WTC11 (cell line): ENCODE results near the gene KCNQ2. TPM values are rescaled to one million over a fixed set of nuclear protein-coding genes. Genes with fewer than 3 reads are reported as not detected.

Source experiments
- ATAC-seq: fragments of 200-7000 bp; cut with Tn5 transposase; 2 replicates; pipeline ENCODE4 v1.10.0; 2021; ENCODE audit warnings: mild to moderate bottlenecking, moderate library complexity
- CTCF ChIA-PET: fragments of 300-600 bp; sonication (Branson Sonifier 250); formaldehyde crosslinking; loops from one replicate; lab custom pipeline; 2021; ENCODE audit warnings: antibody characterized with exemption; lab: Charles Lee
- POLR2A ChIA-PET: fragments of 350-600 bp; sonication (Branson Sonifier 250); formaldehyde crosslinking; loops from one replicate; lab custom pipeline; 2021; ENCODE audit warnings: antibody characterized with exemption; lab: Charles Lee
- DNase-seq: peaks from one replicate; pipeline ENCODE4 v3.0.0; 2021; ENCODE audit warnings: low spot score
- H3K27ac Mint-ChIP-seq: 2 replicates; pipeline ENCODE4 v1.8.0; 2021; ENCODE audit warnings: mixed read lengths
- H3K27me3 Mint-ChIP-seq: 2 replicates; pipeline ENCODE4 v1.8.0; 2021; ENCODE audit warnings: low read depth, mild to moderate bottlenecking, moderate library complexity, mixed read lengths
- H3K36me3 Mint-ChIP-seq: 2 replicates; pipeline ENCODE4 v1.8.0; 2021; ENCODE audit warnings: mixed read lengths
- H3K4me1 Mint-ChIP-seq: 2 replicates; pipeline ENCODE4 v1.8.0; 2022; ENCODE audit warnings: mixed read lengths
- H3K4me3 Mint-ChIP-seq: 2 replicates; pipeline ENCODE4 v1.8.0; 2021; ENCODE audit warnings: mild to moderate bottlenecking, moderate library complexity, mixed read lengths
- H3K9me3 Mint-ChIP-seq: 2 replicates; pipeline ENCODE4 v1.8.0; 2021; ENCODE audit warnings: mixed read lengths
- CBFB ChIP-seq: sonication (generic); formaldehyde crosslinking; IDR thresholded peaks from 2 replicates; pipeline ENCODE4 v1.8.1; 2022; ENCODE audit warnings: mild to moderate bottlenecking, low read depth, missing genetic modification reagents
- ERG ChIP-seq: fragments of 250-450 bp; sonication (Bioruptor Pico); IDR thresholded peaks from 2 replicates; pipeline ENCODE4 v1.8.0; 2021; ENCODE audit warnings: mild to moderate bottlenecking
- GTF2I ChIP-seq: fragments of 250-450 bp; sonication (Bioruptor Pico); conservative IDR thresholded peaks from 2 replicates; pipeline ENCODE4 v1.4.0; 2021; ENCODE audit warnings: mild to moderate bottlenecking
- HMGXB4 ChIP-seq: sonication (generic); formaldehyde crosslinking; IDR thresholded peaks from 2 replicates; pipeline ENCODE4 v1.8.1; 2023; ENCODE audit warnings: mild to moderate bottlenecking, moderate library complexity, missing genetic modification reagents
- JAZF1 ChIP-seq: fragments of 250-450 bp; sonication (Bioruptor Pico); IDR thresholded peaks from 2 replicates; pipeline ENCODE4 v1.9.0; 2021; ENCODE audit warnings: moderate library complexity, mild to moderate bottlenecking, inconsistent platforms
- MLX ChIP-seq: sonication (generic); formaldehyde crosslinking; IDR thresholded peaks from 2 replicates; pipeline ENCODE4 v1.8.1; 2023; ENCODE audit warnings: mild to moderate bottlenecking, missing genetic modification reagents, moderate library complexity
- MXD4 ChIP-seq: fragments of 250-450 bp; sonication (Bioruptor Pico); IDR thresholded peaks from 2 replicates; pipeline ENCODE4 v1.8.0; 2021; ENCODE audit warnings: mild to moderate bottlenecking, moderate library complexity, borderline replicate concordance
- NR3C1 ChIP-seq: sonication (generic); formaldehyde crosslinking; conservative IDR thresholded peaks from 2 replicates; pipeline ENCODE4 v1.8.1; 2023; ENCODE audit warnings: low read depth, mild to moderate bottlenecking, missing genetic modification reagents
- RELA ChIP-seq: sonication (generic); formaldehyde crosslinking; IDR thresholded peaks from 2 replicates; pipeline ENCODE4 v1.8.1; 2022; ENCODE audit warnings: missing genetic modification reagents, mild to moderate bottlenecking, borderline replicate concordance
- SMAD4 ChIP-seq: sonication (generic); formaldehyde crosslinking; IDR thresholded peaks from 2 replicates; pipeline ENCODE4 v1.8.0; 2022; ENCODE audit warnings: mild to moderate bottlenecking, missing genetic modification reagents
- TEAD4 ChIP-seq: sonication (generic); formaldehyde crosslinking; IDR thresholded peaks from 2 replicates; pipeline ENCODE4 v1.8.0; 2022; ENCODE audit warnings: mild to moderate bottlenecking, missing genetic modification reagents
- ZBTB43 ChIP-seq: sonication (generic); formaldehyde crosslinking; IDR thresholded peaks from 2 replicates; pipeline ENCODE4 v1.8.1; 2023; ENCODE audit warnings: mild to moderate bottlenecking, missing genetic modification reagents
- ZNF121 ChIP-seq: sonication (generic); formaldehyde crosslinking; IDR thresholded peaks from 2 replicates; pipeline ENCODE4 v1.8.0; 2023; ENCODE audit warnings: missing genetic modification reagents
- ZNF232 ChIP-seq: sonication (generic); formaldehyde crosslinking; IDR thresholded peaks from 2 replicates; pipeline ENCODE4 v1.8.0; 2022; ENCODE audit warnings: mild to moderate bottlenecking, missing genetic modification reagents
- ZNF317 ChIP-seq: sonication (generic); formaldehyde crosslinking; IDR thresholded peaks from 2 replicates; pipeline ENCODE4 v1.8.1; 2023; ENCODE audit warnings: low read depth, mild to moderate bottlenecking, moderate library complexity, missing genetic modification reagents, borderline replicate concordance
- ZNF423 ChIP-seq: fragments of 250-450 bp; sonication (Bioruptor Pico); IDR thresholded peaks from 2 replicates; pipeline ENCODE4 v2.1.2; 2022; ENCODE audit warnings: mild to moderate bottlenecking, moderate library complexity
- total RNA-seq: library from RNA; stranded (reverse); gene quantifications from 3 replicates; pipeline ENCODE4 v1.2.3, GENCODE V29; 2021
- TF ChIP-seq, protein P1 (sequence below): sonication (generic); formaldehyde crosslinking; IDR thresholded peaks from 2 replicates; pipeline ENCODE4 v1.8.0; 2023; ENCODE audit warnings: missing genetic modification reagents, mild to moderate bottlenecking, borderline replicate concordance
- TF ChIP-seq, protein P2 (sequence below): fragments of 250-450 bp; sonication (Bioruptor Pico); IDR thresholded peaks from 2 replicates; pipeline ENCODE4 v1.9.0; 2021; ENCODE audit warnings: mild to moderate bottlenecking
- TF ChIP-seq, protein P3 (sequence below): fragments of 250-450 bp; sonication (Bioruptor Pico); IDR thresholded peaks from 2 replicates; pipeline ENCODE4 v2.1.2; 2022; ENCODE audit warnings: mild to moderate bottlenecking, moderate library complexity

Gene KCNQ2
- total RNA-seq, 1 experiment from 2014 or later: 99.8 TPM

DNA sequence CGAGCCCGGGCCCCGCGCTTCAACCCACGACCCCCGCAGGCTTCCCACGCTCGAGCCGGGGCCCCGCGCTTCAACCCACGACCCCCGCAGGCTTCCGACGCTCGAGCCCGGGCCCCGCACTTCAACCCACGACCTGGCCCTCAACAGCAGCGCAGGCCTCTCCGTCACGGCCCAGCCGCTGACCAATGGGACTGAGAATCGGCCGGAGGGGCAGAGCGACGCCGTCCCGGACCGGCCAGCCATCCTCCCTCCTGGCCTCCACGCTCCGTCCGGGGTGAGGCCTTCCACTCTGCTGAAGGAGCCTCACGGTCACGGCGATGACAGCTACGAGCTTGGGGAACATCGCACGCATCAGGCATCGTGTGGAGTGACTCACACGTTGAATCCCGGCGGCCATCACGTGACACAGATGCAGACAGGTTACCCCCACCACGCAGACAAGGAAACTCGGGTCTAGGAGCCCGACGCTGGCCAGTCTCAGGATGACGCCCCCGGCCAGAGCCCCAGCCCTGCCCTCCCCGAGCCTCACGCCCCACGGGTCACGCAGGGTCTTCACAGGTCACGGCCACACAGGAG lies 6.1 kb downstream of the KCNQ2 start:
- POLR2A ChIA-PET: no interaction called here
- Mint-ChIP-seq H3K36me3 (no peaks in the 10 kb centered on the region), H3K4me3 (no peak overlapping the region), H3K27ac (no peak overlapping the region), H3K9me3 (no peaks in the 10 kb centered on the region), H3K4me1 (peaks cover 35% of the 10 kb centered on the region), H3K27me3 (no peaks in the 10 kb centered on the region)
- TF ChIP-seq, protein P1, sequence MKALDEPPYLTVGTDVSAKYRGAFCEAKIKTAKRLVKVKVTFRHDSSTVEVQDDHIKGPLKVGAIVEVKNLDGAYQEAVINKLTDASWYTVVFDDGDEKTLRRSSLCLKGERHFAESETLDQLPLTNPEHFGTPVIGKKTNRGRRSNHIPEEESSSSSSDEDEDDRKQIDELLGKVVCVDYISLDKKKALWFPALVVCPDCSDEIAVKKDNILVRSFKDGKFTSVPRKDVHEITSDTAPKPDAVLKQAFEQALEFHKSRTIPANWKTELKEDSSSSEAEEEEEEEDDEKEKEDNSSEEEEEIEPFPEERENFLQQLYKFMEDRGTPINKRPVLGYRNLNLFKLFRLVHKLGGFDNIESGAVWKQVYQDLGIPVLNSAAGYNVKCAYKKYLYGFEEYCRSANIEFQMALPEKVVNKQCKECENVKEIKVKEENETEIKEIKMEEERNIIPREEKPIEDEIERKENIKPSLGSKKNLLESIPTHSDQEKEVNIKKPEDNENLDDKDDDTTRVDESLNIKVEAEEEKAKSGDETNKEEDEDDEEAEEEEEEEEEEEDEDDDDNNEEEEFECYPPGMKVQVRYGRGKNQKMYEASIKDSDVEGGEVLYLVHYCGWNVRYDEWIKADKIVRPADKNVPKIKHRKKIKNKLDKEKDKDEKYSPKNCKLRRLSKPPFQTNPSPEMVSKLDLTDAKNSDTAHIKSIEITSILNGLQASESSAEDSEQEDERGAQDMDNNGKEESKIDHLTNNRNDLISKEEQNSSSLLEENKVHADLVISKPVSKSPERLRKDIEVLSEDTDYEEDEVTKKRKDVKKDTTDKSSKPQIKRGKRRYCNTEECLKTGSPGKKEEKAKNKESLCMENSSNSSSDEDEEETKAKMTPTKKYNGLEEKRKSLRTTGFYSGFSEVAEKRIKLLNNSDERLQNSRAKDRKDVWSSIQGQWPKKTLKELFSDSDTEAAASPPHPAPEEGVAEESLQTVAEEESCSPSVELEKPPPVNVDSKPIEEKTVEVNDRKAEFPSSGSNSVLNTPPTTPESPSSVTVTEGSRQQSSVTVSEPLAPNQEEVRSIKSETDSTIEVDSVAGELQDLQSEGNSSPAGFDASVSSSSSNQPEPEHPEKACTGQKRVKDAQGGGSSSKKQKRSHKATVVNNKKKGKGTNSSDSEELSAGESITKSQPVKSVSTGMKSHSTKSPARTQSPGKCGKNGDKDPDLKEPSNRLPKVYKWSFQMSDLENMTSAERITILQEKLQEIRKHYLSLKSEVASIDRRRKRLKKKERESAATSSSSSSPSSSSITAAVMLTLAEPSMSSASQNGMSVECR (CRISPR knock-in tag): no peak
- no peak for TF ChIP-seq ZNF317 (CRISPR knock-in tag)
- TF ChIP-seq NR3C1 (CRISPR knock-in tag): no peak
- TF ChIP-seq, protein P2, sequence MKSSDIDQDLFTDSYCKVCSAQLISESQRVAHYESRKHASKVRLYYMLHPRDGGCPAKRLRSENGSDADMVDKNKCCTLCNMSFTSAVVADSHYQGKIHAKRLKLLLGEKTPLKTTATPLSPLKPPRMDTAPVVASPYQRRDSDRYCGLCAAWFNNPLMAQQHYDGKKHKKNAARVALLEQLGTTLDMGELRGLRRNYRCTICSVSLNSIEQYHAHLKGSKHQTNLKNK (CRISPR knock-in tag): no peak
- TF ChIP-seq, protein P3, sequence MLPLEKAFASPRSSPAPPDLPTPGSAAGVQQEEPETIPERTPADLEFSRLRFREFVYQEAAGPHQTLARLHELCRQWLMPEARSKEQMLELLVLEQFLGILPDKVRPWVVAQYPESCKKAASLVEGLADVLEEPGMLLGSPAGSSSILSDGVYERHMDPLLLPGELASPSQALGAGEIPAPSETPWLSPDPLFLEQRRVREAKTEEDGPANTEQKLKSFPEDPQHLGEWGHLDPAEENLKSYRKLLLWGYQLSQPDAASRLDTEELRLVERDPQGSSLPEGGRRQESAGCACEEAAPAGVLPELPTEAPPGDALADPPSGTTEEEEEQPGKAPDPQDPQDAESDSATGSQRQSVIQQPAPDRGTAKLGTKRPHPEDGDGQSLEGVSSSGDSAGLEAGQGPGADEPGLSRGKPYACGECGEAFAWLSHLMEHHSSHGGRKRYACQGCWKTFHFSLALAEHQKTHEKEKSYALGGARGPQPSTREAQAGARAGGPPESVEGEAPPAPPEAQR (CRISPR knock-in tag): no peak
- TF ChIP-seq TEAD4 (CRISPR knock-in tag): no peak
- no peak for TF ChIP-seq ERG
- TF ChIP-seq ZNF423: no peak
- TF ChIP-seq JAZF1 (CRISPR knock-in tag): no peak
- TF ChIP-seq RELA: no peak
- no peak for TF ChIP-seq ZNF121
- ATAC-seq (no peak), DNase-seq (no peak)
- CTCF ChIA-PET: interaction anchor here (1.1 to 3.1 kb wide), 4 partner anchors 11 to 30 kb away, joined by 3 to 15 read pairs (median 8); no protein-coding TSS in a partner anchor

DNA sequence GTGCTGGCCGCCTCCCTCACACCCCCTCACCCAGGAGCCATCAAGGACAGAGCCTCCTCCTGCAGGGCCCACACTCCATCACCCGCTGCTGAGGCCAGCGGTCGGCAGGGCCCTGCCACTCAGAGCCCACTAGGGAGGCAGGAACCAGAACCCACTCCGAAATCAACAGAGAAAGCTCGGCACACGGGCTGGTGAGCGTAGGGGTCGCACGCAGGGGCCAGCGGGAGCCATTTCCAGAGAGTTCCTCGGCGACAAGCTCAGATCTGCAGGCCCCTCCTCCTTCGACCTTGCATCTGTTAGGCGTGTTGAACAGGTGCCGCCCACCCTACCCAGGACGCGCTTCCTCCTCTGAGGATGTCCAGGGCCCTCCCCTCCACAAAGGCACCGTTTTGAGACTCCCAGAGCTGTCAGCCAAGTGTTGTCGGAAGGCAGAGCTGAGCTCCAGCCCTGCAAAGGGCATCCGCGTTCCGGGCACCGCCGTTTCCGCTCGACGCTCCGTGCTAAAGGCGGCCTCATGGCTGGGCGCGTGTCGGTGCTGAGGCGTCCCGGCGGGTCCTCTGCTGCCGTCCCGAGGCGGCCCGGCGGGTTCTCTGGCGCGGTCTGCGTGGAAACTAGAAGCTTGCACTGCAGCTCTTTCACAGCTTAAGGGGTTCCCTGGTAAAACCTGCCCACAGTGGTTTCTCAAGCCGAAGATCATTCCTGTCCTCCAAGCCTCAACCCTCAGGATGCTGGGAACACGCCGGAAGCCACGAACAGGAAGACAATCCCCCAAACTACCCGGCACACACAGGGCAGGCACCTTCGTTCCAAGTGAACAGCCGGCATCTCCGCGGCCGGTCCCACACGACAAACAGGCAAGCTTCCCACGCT lies 6.8 kb downstream of the KCNQ2 start:
- Mint-ChIP-seq H3K4me3 (no peak overlapping the region), H3K27ac (no peak overlapping the region), H3K27me3 (no peaks in the 10 kb centered on the region), H3K9me3 (no peaks in the 10 kb centered on the region), H3K36me3 (no peaks in the 10 kb centered on the region), H3K4me1 (peaks cover 35% of the 10 kb centered on the region)
- DNase-seq: no peak
- POLR2A ChIA-PET: interaction anchor here (0.7 to 1.2 kb wide), 3 partner anchors 12 to 17 kb away, joined by 3 read pairs; no protein-coding TSS in a partner anchor
- CTCF ChIA-PET: interaction anchor here (1.0 to 3.1 kb wide), 5 partner anchors 12 to 72 kb away, joined by 3 to 15 read pairs (median 3); no protein-coding TSS in a partner anchor
- TF ChIP-seq CBFB: no peak
- TF ChIP-seq, protein P3 (CRISPR knock-in tag): no peak
- no peak for TF ChIP-seq MXD4 (CRISPR knock-in tag)
- no peak for TF ChIP-seq ZNF232 (CRISPR knock-in tag)
- no peak for TF ChIP-seq GTF2I (CRISPR knock-in tag)
- TF ChIP-seq ZBTB43: no peak
- no peak for TF ChIP-seq SMAD4
- TF ChIP-seq HMGXB4 (CRISPR knock-in tag): no peak
- TF ChIP-seq MLX (CRISPR knock-in tag): no peak
- peak; percentile 22 for ATAC-seq
